ENCODE results near the gene ATAD2B. TPM values are rescaled to one million over a fixed set of nuclear protein-coding genes. Genes with fewer than 3 reads are reported as not detected.

ATAD2B gene
- total RNA-seq, 1 donor from 2014 or later, result 8.1 TPM

DNA sequence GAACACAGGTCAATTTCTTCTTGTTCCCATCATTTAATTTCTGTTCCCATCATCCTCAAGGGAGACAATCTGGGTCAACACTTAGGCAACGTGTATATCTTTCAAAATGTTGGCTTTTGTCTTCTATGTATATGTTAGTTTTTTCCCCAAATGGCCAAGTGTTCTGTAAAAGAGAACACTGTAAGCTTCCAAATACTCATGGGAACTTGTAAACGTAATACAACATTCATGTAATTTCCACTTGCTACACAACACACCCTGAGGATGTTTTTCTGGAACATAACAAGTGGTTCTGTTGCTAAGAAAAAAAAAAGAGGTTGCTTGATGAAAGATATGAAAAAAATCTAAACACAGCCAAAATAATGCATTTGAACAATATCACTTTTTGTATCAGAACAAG lies 149.1 kb downstream of the ATAD2B start:
- Histone ChIP-seq H3K4me3 (ENCODE audit: low read depth, low read length) (no peak overlapping the region), H3K27me3 (ENCODE audit: control insufficient read depth, insufficient read depth, low read length) (no peaks in the 10 kb centered on the region), H3K36me3 (ENCODE audit: control insufficient read depth, insufficient read depth, low read length) (no peaks in the 10 kb centered on the region)
- TF ChIP-seq CTCF (IDR thresholded peaks at IDR 0.05; ENCODE audit: insufficient read depth, low read length, poor library complexity, severe bottlenecking), result no peak
- no peak for DNase-seq (ENCODE audit: low read depth)

- Histone ChIP-seq H3K27me3 (ENCODE audit: control insufficient read depth, insufficient read depth, low read length) (no peaks in the 10 kb centered on the region), H3K36me3 (ENCODE audit: control insufficient read depth, insufficient read depth, low read length) (no peaks in the 10 kb centered on the region), H3K4me3 (ENCODE audit: low read depth, low read length) (no peak overlapping the region)
- TF ChIP-seq CTCF (IDR thresholded peaks at IDR 0.05; ENCODE audit: insufficient read depth, low read length, poor library complexity, severe bottlenecking), result no peak
- DNase-seq (ENCODE audit: low read depth), result no peak
Measured at GRCh38 chr2:23776021-23776420, 150.9 kb downstream of the ATAD2B start.

GRCh38 chr2:23772684-23773083 lies 154.2 kb downstream of the ATAD2B start:
- TF ChIP-seq CTCF (IDR thresholded peaks at IDR 0.05; ENCODE audit: insufficient read depth, low read length, poor library complexity, severe bottlenecking), result no peak
- H3K4me3 ChIP-seq (ENCODE audit: low read depth, low read length), result no peak overlapping the region
- DNase-seq (ENCODE audit: low read depth), result no peak
- H3K27me3 ChIP-seq (ENCODE audit: control insufficient read depth, insufficient read depth, low read length), result no peaks in the 10 kb centered on the region
- no peaks in the 10 kb centered on the region for H3K36me3 ChIP-seq (ENCODE audit: control insufficient read depth, insufficient read depth, low read length)

- Histone ChIP-seq H3K4me3 (ENCODE audit: low read depth, low read length) (no peak overlapping the region), H3K36me3 (ENCODE audit: control insufficient read depth, insufficient read depth, low read length) (no peaks in the 10 kb centered on the region), H3K27me3 (ENCODE audit: control insufficient read depth, insufficient read depth, low read length) (no peaks in the 10 kb centered on the region)
- no peak for TF ChIP-seq CTCF (IDR thresholded peaks at IDR 0.05; ENCODE audit: insufficient read depth, low read length, poor library complexity, severe bottlenecking)
- no peak for DNase-seq (ENCODE audit: low read depth)
Measured at GRCh38 chr2:23772056-23772455, 154.9 kb downstream of the ATAD2B start.

DNA sequence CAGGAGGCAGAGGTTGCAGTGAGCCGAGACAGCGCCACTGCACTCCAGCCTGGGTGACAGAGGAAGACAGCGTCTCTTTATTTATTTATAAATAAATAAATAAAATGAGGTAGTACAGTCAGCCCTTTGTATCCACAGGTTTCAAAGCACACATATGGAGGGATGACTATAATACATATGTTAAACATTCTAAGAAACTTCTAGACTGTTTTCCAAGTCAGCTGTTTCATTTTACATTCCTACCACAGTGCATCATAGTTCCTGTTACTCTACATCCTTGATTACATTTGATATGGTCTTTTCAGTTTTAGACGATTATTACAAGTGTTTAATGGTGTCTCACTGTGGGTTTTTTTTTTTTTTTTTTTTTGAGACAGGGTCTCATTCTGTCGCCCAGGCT lies 157.6 kb downstream of the ATAD2B start:
- H3K4me3 ChIP-seq (ENCODE audit: low read depth, low read length), result no peak overlapping the region
- no peak for DNase-seq (ENCODE audit: low read depth)
- TF ChIP-seq CTCF (IDR thresholded peaks at IDR 0.05; ENCODE audit: insufficient read depth, low read length, poor library complexity, severe bottlenecking), result no peak
- no peaks in the 10 kb centered on the region for H3K27me3 ChIP-seq (ENCODE audit: control insufficient read depth, insufficient read depth, low read length)
- H3K36me3 ChIP-seq (ENCODE audit: control insufficient read depth, insufficient read depth, low read length), result no peaks in the 10 kb centered on the region

- Histone ChIP-seq H3K36me3 (ENCODE audit: control insufficient read depth, insufficient read depth, low read length) (no peaks in the 10 kb centered on the region), H3K27me3 (ENCODE audit: control insufficient read depth, insufficient read depth, low read length) (no peaks in the 10 kb centered on the region), H3K4me3 (ENCODE audit: low read depth, low read length) (no peak overlapping the region)
- no peak for TF ChIP-seq CTCF (IDR thresholded peaks at IDR 0.05; ENCODE audit: insufficient read depth, low read length, poor library complexity, severe bottlenecking)
- no peak for DNase-seq (ENCODE audit: low read depth)
Measured at GRCh38 chr2:23767876-23768621, 158.9 kb downstream of the ATAD2B start.

All from kidney epithelial cell (primary cell).